Measurements from ENCODE around the gene EPB41.

DNA sequence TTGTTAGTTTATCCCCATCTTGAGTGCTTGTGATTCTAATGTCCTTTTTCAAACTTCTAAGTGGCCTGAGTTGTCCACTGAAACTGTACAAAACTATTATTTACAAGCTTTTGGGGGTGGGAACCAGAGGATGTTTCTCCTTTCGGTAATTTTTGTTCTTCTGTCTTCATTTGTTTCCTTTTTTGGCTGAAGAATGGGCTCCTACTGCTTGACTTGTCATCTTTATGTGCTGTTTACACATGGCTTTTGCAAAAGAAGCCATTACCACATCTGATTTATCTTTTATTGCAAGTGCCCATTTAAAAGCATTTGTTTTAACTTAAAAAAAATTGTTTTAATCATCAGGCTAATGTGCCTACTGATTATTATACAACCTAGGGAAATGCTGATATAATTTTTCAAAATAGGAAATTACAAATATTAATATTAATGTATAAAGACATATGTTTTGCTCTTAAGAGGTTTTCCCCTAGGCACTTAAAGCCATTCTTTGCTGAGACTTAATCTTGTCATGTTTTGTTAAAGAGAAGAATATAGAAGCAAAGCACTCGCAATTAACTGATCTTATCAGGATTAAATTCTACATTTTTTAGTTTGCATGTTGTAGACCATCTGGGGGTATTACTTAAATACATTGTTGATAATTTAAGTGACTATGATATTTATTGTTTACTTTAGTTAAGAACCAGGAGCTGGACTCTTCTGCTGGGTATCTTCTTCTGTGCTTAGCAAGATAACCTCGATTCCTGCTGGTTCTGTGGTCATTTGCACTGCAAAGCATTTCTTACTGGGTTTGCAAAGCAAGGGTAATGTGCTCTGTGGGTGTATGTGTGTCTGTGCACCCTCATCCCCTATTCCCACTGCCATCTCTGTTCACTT is 169.2 kb downstream of the EPB41 start:
- TF ChIP-seq EZH2 (IDR thresholded peaks at IDR 0.05; ENCODE audit: low read depth, low read length, severe bottlenecking): no peak
- TF ChIP-seq, protein P1, sequence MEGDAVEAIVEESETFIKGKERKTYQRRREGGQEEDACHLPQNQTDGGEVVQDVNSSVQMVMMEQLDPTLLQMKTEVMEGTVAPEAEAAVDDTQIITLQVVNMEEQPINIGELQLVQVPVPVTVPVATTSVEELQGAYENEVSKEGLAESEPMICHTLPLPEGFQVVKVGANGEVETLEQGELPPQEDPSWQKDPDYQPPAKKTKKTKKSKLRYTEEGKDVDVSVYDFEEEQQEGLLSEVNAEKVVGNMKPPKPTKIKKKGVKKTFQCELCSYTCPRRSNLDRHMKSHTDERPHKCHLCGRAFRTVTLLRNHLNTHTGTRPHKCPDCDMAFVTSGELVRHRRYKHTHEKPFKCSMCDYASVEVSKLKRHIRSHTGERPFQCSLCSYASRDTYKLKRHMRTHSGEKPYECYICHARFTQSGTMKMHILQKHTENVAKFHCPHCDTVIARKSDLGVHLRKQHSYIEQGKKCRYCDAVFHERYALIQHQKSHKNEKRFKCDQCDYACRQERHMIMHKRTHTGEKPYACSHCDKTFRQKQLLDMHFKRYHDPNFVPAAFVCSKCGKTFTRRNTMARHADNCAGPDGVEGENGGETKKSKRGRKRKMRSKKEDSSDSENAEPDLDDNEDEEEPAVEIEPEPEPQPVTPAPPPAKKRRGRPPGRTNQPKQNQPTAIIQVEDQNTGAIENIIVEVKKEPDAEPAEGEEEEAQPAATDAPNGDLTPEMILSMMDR (IDR thresholded peaks at IDR 0.05; ENCODE audit: control extremely low read depth in 1 of 3, insufficient read depth in 1 of 3, low read depth in 1 of 3, low read length in 3 of 3): no peak
- TF ChIP-seq, protein P2, sequence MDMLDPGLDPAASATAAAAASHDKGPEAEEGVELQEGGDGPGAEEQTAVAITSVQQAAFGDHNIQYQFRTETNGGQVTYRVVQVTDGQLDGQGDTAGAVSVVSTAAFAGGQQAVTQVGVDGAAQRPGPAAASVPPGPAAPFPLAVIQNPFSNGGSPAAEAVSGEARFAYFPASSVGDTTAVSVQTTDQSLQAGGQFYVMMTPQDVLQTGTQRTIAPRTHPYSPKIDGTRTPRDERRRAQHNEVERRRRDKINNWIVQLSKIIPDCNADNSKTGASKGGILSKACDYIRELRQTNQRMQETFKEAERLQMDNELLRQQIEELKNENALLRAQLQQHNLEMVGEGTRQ (IDR thresholded peaks at IDR 0.05; ENCODE audit: low read length): no peak
- TF ChIP-seq CHD1 (IDR thresholded peaks at IDR 0.05; ENCODE audit: low read depth, low read length): no peak
- TF ChIP-seq EP300 (IDR thresholded peaks at IDR 0.05; ENCODE audit: borderline replicate concordance in 1 of 2, low read depth in 2 of 2, low read length in 2 of 2): no peak
- TF ChIP-seq POLR2AphosphoS5 (IDR thresholded peaks at IDR 0.05; ENCODE audit: low read depth, low read length): no peak
- TF ChIP-seq CBX5 (IDR thresholded peaks at IDR 0.05; ENCODE audit: low read depth, low read length): no peak
- no peak for TF ChIP-seq NANOG (IDR thresholded peaks at IDR 0.05; ENCODE audit: insufficient read depth, low read depth, low read length, poor library complexity, severe bottlenecking)
- no peak for TF ChIP-seq CHD2 (IDR thresholded peaks at IDR 0.05; ENCODE audit: low read length)
- no peak for TF ChIP-seq NRF1 (IDR thresholded peaks at IDR 0.05; ENCODE audit: low read depth, low read length)
- TF ChIP-seq KDM1A (IDR thresholded peaks at IDR 0.05; ENCODE audit: borderline replicate concordance, low read length): no peak
- TF ChIP-seq TAF7 (optimal IDR thresholded peaks at IDR 0.05; ENCODE audit: borderline replicate concordance, low read depth, low read length): no peak
